ENCODE data around the gene HSF2BP.
"Not testable (repeated sequence)": the region's sequence is repeated elsewhere in the genome, so short reads cannot be mapped to it uniquely, and the experiment has no call there.

Gene HSF2BP

GRCh38 chr21:43651926-43652325, 7.4 kb downstream of the HSF2BP start:
- DNase-seq (ENCODE audit: low read depth in 2 of 2): not testable (repeated sequence)

GRCh38 chr21:43648171-43648570, 11.1 kb downstream of the HSF2BP start:
- no peak for DNase-seq (ENCODE audit: low read depth in 2 of 2)

GRCh38 chr21:43646550-43647260, 12.6 kb downstream of the HSF2BP start:
- DNase-seq (ENCODE audit: low read depth in 2 of 2): peak; percentile 77 to 84

GRCh38 chr21:43645976-43646375, 13.3 kb downstream of the HSF2BP start:
- no peak for DNase-seq (ENCODE audit: low read depth in 2 of 2)

GRCh38 chr21:43645136-43645891, 14.0 kb downstream of the HSF2BP start:
- DNase-seq (ENCODE audit: low read depth in 2 of 2): no peak

- DNase-seq (ENCODE audit: low read depth in 2 of 2): no peak
Measured at GRCh38 chr21:43644609-43645008, 14.7 kb downstream of the HSF2BP start.

- DNase-seq (ENCODE audit: low read depth in 2 of 2): no peak
Measured at GRCh38 chr21:43644071-43644470, 15.2 kb downstream of the HSF2BP start.

- no peak for DNase-seq (ENCODE audit: low read depth in 2 of 2)
Measured at GRCh38 chr21:43643193-43643592, 16.1 kb downstream of the HSF2BP start.

GRCh38 chr21:43640400-43640799, 18.9 kb downstream of the HSF2BP start:
- DNase-seq (ENCODE audit: low read depth in 2 of 2): no peak

GRCh38 chr21:43639470-43640353, 19.6 kb downstream of the HSF2BP start:
- no peak for DNase-seq (ENCODE audit: low read depth in 2 of 2)

- DNase-seq (ENCODE audit: low read depth in 2 of 2): no peak
Measured at GRCh38 chr21:43637530-43638158, 21.6 kb downstream of the HSF2BP start.

GRCh38 chr21:43635436-43635835, 23.9 kb downstream of the HSF2BP start:
- no peak for DNase-seq (ENCODE audit: low read depth in 2 of 2)

GRCh38 chr21:43634618-43635017, 24.7 kb downstream of the HSF2BP start:
- no peak for DNase-seq (ENCODE audit: low read depth in 2 of 2)

GRCh38 chr21:43632373-43632905, 26.8 kb downstream of the HSF2BP start:
- DNase-seq (ENCODE audit: low read depth in 2 of 2): no peak

GRCh38 chr21:43631411-43632107, 27.7 kb downstream of the HSF2BP start:
- DNase-seq (ENCODE audit: low read depth in 2 of 2): no peak

- no peak for DNase-seq (ENCODE audit: low read depth in 2 of 2)
Measured at GRCh38 chr21:43627527-43627926, 31.8 kb downstream of the HSF2BP start.

- DNase-seq (ENCODE audit: low read depth in 2 of 2): no peak
Measured at GRCh38 chr21:43626390-43626789, 32.9 kb downstream of the HSF2BP start.

GRCh38 chr21:43624339-43624738, 34.9 kb downstream of the HSF2BP start:
- no peak for DNase-seq (ENCODE audit: low read depth in 2 of 2)

GRCh38 chr21:43623588-43623987, 35.7 kb downstream of the HSF2BP start:
- no peak for DNase-seq (ENCODE audit: low read depth in 2 of 2)

- DNase-seq (ENCODE audit: low read depth in 2 of 2): no peak
Measured at GRCh38 chr21:43622796-43623195, 36.5 kb downstream of the HSF2BP start.

GRCh38 chr21:43619856-43620255, 39.4 kb downstream of the HSF2BP start:
- no peak for DNase-seq (ENCODE audit: low read depth in 2 of 2)
